ENCODE data around the gene GTPBP3. TPM values are rescaled to one million over a fixed set of nuclear protein-coding genes. Genes with fewer than 3 reads are reported as not detected.

GTPBP3 gene, protein sequence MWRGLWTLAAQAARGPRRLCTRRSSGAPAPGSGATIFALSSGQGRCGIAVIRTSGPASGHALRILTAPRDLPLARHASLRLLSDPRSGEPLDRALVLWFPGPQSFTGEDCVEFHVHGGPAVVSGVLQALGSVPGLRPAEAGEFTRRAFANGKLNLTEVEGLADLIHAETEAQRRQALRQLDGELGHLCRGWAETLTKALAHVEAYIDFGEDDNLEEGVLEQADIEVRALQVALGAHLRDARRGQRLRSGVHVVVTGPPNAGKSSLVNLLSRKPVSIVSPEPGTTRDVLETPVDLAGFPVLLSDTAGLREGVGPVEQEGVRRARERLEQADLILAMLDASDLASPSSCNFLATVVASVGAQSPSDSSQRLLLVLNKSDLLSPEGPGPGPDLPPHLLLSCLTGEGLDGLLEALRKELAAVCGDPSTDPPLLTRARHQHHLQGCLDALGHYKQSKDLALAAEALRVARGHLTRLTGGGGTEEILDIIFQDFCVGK
- total RNA-seq, result 15.0 and 15.3 TPM in 2 replicates

GRCh38 chr19:17336872-17337674 lies at the start of gene GTPBP3:
GTPBP3 (plus strand) TSS chr19:17337553; CDS start chr19:17337612, 59 bp downstream.

GRCh38 chr19:17303167-17303939 lies 34.0 kb upstream of the GTPBP3 start, which contains the start of gene ABHD8:
ABHD8 (minus strand) TSS chr19:17303425; CDS start chr19:17301616, 1,809 bp downstream.

DNA sequence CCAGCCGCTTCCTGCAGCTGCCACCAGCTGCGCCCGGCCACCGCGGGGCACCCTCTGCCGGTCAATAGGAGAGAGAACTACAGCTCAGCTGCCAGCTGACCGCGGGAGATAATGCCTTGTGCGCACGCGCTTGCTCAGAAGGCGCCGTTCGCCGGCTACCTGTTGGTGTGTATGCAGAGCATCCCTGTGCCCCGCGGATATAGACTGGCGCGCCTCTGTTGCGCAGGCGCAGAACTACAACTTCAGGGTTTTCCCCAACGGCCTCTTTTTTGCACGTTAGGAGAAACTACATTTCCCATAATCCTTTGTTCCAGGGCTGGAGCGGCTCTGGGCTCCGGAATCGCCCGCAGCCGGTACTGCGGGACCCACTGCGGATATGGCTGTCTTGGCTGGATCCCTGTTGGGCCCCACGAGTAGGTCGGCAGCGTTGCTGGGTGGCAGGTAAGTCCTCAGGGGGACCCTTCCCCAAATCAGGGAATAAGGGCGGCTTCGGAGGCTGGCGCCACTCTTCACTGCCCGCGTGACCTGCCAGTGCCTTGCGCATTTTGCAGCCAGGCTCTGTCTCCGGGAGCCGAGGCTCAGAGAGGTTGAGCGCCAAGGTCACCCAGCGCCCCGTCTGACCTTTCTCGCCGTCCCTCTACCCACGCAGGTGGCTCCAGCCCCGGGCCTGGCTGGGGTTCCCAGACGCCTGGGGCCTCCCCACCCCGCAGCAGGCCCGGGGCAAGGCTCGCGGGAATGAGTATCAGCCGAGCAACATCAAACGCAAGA lies 31.7 kb upstream of the GTPBP3 start, which contains the start of gene MRPL34:
Gene MRPL34, plus strand, starts transcription at position 356 of the 768 bp plus-strand sequence. Its CDS starts 21 bp downstream, at position 377.

GRCh38 chr19:17309198-17309964 lies 28.0 kb upstream of the GTPBP3 start, which contains the start of gene DDA1:
DDA1 (plus strand) TSS chr19:17309563; CDS start chr19:17309655, 92 bp downstream.

GRCh38 chr19:17334414-17335409 lies 2.6 kb upstream of the GTPBP3 start, which contains the start of gene ANO8:
ANO8 (minus strand) TSS chr19:17334855; CDS start chr19:17334670, 185 bp downstream.

GRCh38 chr19:17376935-17377600 lies 39.7 kb downstream of the GTPBP3 start, which contains the start of gene PLVAP:
PLVAP (minus strand) TSS chr19:17377342; CDS start chr19:17377288, 54 bp downstream.

Other genes starting within 250 kb of the GTPBP3 start
- 15.0 and 18.3 TPM in 2 replicates for gene USE1, start 122.2 kb upstream of the GTPBP3 start, total RNA-seq
- 2.4 and 8.8 TPM in 2 replicates for gene OCEL1, start 111.3 kb upstream of the GTPBP3 start, total RNA-seq
- gene NR2F6, start 91.6 kb upstream of the GTPBP3 start, total RNA-seq, result 55.6 and 56.3 TPM in 2 replicates
- gene USHBP1, start 72.8 kb upstream of the GTPBP3 start, total RNA-seq, result 16.5 and 23.6 TPM in 2 replicates
- gene BABAM1, start 70.1 kb upstream of the GTPBP3 start, total RNA-seq, result 141 and 165 TPM in 2 replicates
- gene ANKLE1, start 55.7 kb upstream of the GTPBP3 start, total RNA-seq, result 0.73 and 1.3 TPM in 2 replicates
- 3.1 and 5.4 TPM in 2 replicates for gene ABHD8, start 34.1 kb upstream of the GTPBP3 start, total RNA-seq
- gene MRPL34, start 31.7 kb upstream of the GTPBP3 start, total RNA-seq, result 56.7 and 76.8 TPM in 2 replicates
- gene DDA1, start 28.0 kb upstream of the GTPBP3 start, total RNA-seq, result 60.0 TPM in 2 replicates
- gene ANO8, start 2.7 kb upstream of the GTPBP3 start, total RNA-seq, result 2.3 TPM in 2 replicates
- 6.3 and 8.9 TPM in 2 replicates for gene PLVAP, start 39.8 kb downstream of the GTPBP3 start, total RNA-seq
- not detected in 2 replicates for gene CCDC194, start 56.6 kb downstream of the GTPBP3 start, total RNA-seq
- gene BST2, start 68.1 kb downstream of the GTPBP3 start, total RNA-seq, result 295 and 315 TPM in 2 replicates
- 68.6 and 75.3 TPM in 2 replicates for gene MVB12A, start 82.5 kb downstream of the GTPBP3 start, total RNA-seq
- gene TMEM221, start 111.1 kb downstream of the GTPBP3 start, total RNA-seq, result not detected in 2 replicates
- not detected in 2 replicates for gene NXNL1, start 123.4 kb downstream of the GTPBP3 start, total RNA-seq
- 7.5 and 8.9 TPM in 2 replicates for gene SLC27A1, start 133.0 kb downstream of the GTPBP3 start, total RNA-seq
- 92.7 and 109 TPM in 2 replicates for gene PGLS, start 174.1 kb downstream of the GTPBP3 start, total RNA-seq
- 186 and 204 TPM in 2 replicates for gene COLGALT1, start 218.1 kb downstream of the GTPBP3 start, total RNA-seq

Measured in mammary microvascular endothelial cell (primary cell).